ENCODE data around the gene CACNB1.

Gene CACNB1

DNA sequence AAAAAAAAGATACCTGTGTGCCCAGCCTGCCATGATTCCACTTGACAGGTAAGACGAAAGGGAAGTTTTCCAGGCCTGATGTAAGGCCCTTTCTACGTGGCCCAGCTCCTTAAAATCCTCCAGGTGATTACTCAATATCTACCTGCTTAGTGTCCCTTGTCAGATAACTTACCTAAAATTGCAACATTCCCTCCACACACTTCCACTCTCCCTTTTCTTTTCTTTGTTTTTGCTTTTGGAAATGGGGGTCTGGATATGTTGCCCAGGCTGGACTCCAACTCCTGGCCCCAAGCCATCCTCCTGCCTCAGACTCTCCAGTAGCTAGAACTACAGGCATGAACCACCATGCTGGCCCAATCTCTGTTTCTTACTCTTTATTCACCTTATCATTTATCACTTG lies 38.8 kb downstream of the CACNB1 start:
- no peak for TF ChIP-seq CTCF (IDR thresholded peaks at IDR 0.05; ENCODE audit: low read depth, low read length)
- no peaks in the 10 kb centered on the region for H3K4me1 ChIP-seq
- H3K27me3 ChIP-seq, result no peaks in the 10 kb centered on the region
- H3K4me3 ChIP-seq (ENCODE audit: low read depth, low read length), result no peak overlapping the region
- H3K36me3 ChIP-seq, result no peaks in the 10 kb centered on the region
- no peaks in the 10 kb centered on the region for H3K9me3 ChIP-seq
- no peak for DNase-seq

DNA sequence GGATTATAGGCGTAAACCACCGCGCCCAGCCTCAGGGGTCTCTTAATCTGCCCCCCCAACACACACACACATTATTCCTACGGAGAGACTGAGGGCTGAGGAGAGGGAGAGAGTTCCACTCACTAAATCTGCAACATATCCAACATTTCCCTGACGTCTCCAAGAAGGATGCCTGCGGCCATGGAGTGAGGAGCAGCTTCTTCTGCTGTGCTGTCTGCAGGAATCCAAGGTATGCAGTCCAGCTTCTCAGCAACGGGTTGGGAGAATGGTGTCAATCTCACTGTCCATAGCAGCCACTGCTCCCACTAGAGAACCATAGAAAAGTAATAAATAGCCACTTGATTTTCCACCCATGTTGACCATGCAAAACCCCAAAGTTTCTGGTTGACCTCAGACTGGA lies 41.0 kb downstream of the CACNB1 start:
- no peaks in the 10 kb centered on the region for H3K36me3 ChIP-seq
- H3K4me3 ChIP-seq (ENCODE audit: low read depth, low read length), result no peak overlapping the region

GRCh38 chr17:39155654-39156053 lies 41.8 kb downstream of the CACNB1 start:
- Histone ChIP-seq H3K4me1 (0 out of 2 replicates have a peak, but pooled peaks cover 3% of the 10 kb centered on the region), H3K27me3 (peaks cover 11% of the 10 kb centered on the region), H3K4me3 (ENCODE audit: low read depth, low read length) (no peak overlapping the region), H3K9me3 (no peaks in the 10 kb centered on the region), H3K36me3 (no peaks in the 10 kb centered on the region)
- DNase-seq, result no peak
- no peak for TF ChIP-seq CTCF (IDR thresholded peaks at IDR 0.05; ENCODE audit: low read depth, low read length)

More for the DNA sequence above, 41.0 kb downstream of the CACNB1 start:
- H3K4me1 ChIP-seq, result 0 out of 2 replicates have a peak, but pooled peaks cover 3% of the 10 kb centered on the region
- H3K27me3 ChIP-seq, result peaks cover 3% of the 10 kb centered on the region; the same call in 1 of the 2 replicates
- no peak for TF ChIP-seq CTCF (IDR thresholded peaks at IDR 0.05; ENCODE audit: low read depth, low read length)
- DNase-seq, result no peak
- no peaks in the 10 kb centered on the region for H3K9me3 ChIP-seq

DNA sequence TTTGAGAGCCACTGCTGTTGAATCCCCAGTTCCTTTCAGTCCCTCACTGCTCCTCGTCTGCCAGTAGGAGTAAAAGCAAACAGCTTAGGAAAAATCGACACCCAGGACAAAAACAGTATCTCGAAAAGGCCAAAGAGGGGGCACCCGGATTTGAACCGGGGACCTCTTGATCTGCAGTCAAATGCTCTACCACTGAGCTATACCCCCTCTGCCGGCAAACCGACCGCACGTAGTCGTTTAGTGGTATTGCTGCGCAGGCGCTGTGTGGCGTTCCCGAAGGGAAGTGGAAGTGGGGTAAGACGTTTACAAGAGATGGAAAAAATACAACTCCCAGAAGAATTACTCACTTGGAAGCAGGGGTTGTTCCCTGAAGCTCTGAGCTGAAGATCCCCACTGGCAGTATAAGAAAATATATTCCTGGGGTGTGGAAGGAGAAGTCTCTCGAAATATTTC lies 43.8 kb downstream of the CACNB1 start:
- Histone ChIP-seq H3K4me3 (ENCODE audit: low read depth, low read length) (peak overlapping the region; percentile 99), H3K9me3 (no peaks in the 10 kb centered on the region), H3K36me3 (no peaks in the 10 kb centered on the region), H3K27me3 (peaks cover 19% of the 10 kb centered on the region), H3K4me1 (0 out of 2 replicates have a peak, but pooled peaks cover 3% of the 10 kb centered on the region)
- TF ChIP-seq CTCF (IDR thresholded peaks at IDR 0.05; ENCODE audit: low read depth, low read length), result peak; percentile 32; the same call in 1 of the 2 replicates
- peak; percentile 85 for DNase-seq

GRCh38 chr17:39151943-39152818 lies 45.3 kb downstream of the CACNB1 start:
- no peak for DNase-seq
- peak overlapping the region; percentile 99 for H3K4me3 ChIP-seq (ENCODE audit: low read depth, low read length)
- no peak for TF ChIP-seq CTCF (IDR thresholded peaks at IDR 0.05; ENCODE audit: low read depth, low read length)
- H3K36me3 ChIP-seq, result no peaks in the 10 kb centered on the region
- peaks cover 19% of the 10 kb centered on the region for H3K27me3 ChIP-seq
- H3K4me1 ChIP-seq, result 0 out of 2 replicates have a peak, but pooled peaks cover 3% of the 10 kb centered on the region
- no peaks in the 10 kb centered on the region for H3K9me3 ChIP-seq

Data from BE2C (cell line).